Pancreas (tissue), 10 donors: ENCODE data around the gene BGN. TPM values are rescaled to one million over a fixed set of nuclear protein-coding genes. Genes with fewer than 3 reads are reported as not detected.
A peak's percentile ranks its signal among the peaks of the same experiment; 100 is the strongest.

Source experiments
- ATAC-seq, 4 donors: fragments of 200-7000 bp; cut with Tn5 transposase; one replicate each; pipeline versions ENCODE4 v1.8.0 to v1.9.1; 2020; ENCODE audit warnings: mild to moderate bottlenecking in 4 of 4, moderate library complexity in 4 of 4
- DNase-seq, 6 donors: peaks; one replicate each; pipeline ENCODE4 v3.0.0-alpha.2; 2020
- FAIRE-seq: peaks from 2 replicates; lab custom pipeline; 2012; peaks lifted over from hg19 to GRCh38; lab: Jason Lieb, UNC
- H3K27ac ChIP-seq, 4 donors: fragments of 200-600 bp; sonication (generic); 1 replicate in 3 of 4; 2 replicates in 1 of 4; pipeline versions ENCODE4 v1.5.0 to v1.8.0; 2020
- H3K27me3 ChIP-seq, 4 donors: fragments of 200-600 bp; one replicate each; pipeline ENCODE4 v1.8.0; 2021
- H3K36me3 ChIP-seq, 3 donors: fragments of 200-600 bp; sonication (generic) in 1 of 3; one replicate each; pipeline versions ENCODE4 v1.5.0 to v1.8.0; 2020 to 2021
- H3K4me1 ChIP-seq, 3 donors: fragments of 200-600 bp; one replicate each; pipeline ENCODE4 v1.8.0; 2021
- H3K4me3 ChIP-seq, 4 donors: fragments of 200-600 bp; sonication (generic) in 2 of 4; one replicate each; pipeline versions ENCODE4 v1.5.0 to v1.8.0; 2020 to 2021
- H3K9me3 ChIP-seq, 4 donors: fragments of 200-600 bp; one replicate each; pipeline ENCODE4 v1.8.0; 2021
- WGBS, 2 donors: extraction: QIAGEN DNeasy Blood & Tissue Kit; methylation state at CpG; one replicate each; pipeline ENCODE4 v1.1.7; 2013; 5-methylcytosine and 5-hydroxymethylcytosine counted together
- intact Hi-C, 3 donors: fragments of 100-400 bp; cut with DNase I; formaldehyde crosslinking; loops; one replicate each; pipeline versions ENCODE4 v1.11.1 to v1.14.2; 2022
- polyA plus RNA-seq, 2 donors: library from polyadenylated mRNA; stranded (reverse); fragments of 200-250 nt; gene quantifications; one replicate each; pipeline ENCODE4 v1.2.3, GENCODE V29; 2013
- total RNA-seq, 6 donors: library from RNA; stranded (reverse); fragmentation: NEBNext Ultra II Directional in 4 of 6; extraction: Animal tissue kit (Norgen Biotek cat#: 25700) in 4 of 6; gene quantifications; one replicate each; pipeline versions ENCODE4 v1.2.1 to v1.2.4, GENCODE V29; 2021 to 2023
- TF ChIP-seq, protein P1 (sequence below), 4 donors: fragments of 200-600 bp; sonication (generic) in 3 of 4; IDR thresholded peaks; one replicate each; pipeline versions ENCODE4 v1.5.0 to v1.8.0; 2021; ENCODE audit warnings: antibody characterized with exemption in 4 of 4
- donor health status: healthy with polysubstance abuse.
- donor health status: DM: no; HTN: no; CAD: no; lungs with moderate emphysema.
- donor health status: DM: no; HTN: no; CAD: no.
- donor health status: control.
- donor health status: control.
- donor health status: Bipolar disorder and iron deficiency.
- donor health status: DM: yes; HTN: yes; CAD: no.
- donor health status: DM: no; HTN: no; CAD: no.
- donor health status: DM: no; HTN: no; CAD: no.
- donor health status: DM: yes; HTN: yes; CAD: no.

The BGN gene
- total and polyA plus RNA-seq, 8 donors, result 4.0 to 113 (median 20.4) TPM

DNA sequence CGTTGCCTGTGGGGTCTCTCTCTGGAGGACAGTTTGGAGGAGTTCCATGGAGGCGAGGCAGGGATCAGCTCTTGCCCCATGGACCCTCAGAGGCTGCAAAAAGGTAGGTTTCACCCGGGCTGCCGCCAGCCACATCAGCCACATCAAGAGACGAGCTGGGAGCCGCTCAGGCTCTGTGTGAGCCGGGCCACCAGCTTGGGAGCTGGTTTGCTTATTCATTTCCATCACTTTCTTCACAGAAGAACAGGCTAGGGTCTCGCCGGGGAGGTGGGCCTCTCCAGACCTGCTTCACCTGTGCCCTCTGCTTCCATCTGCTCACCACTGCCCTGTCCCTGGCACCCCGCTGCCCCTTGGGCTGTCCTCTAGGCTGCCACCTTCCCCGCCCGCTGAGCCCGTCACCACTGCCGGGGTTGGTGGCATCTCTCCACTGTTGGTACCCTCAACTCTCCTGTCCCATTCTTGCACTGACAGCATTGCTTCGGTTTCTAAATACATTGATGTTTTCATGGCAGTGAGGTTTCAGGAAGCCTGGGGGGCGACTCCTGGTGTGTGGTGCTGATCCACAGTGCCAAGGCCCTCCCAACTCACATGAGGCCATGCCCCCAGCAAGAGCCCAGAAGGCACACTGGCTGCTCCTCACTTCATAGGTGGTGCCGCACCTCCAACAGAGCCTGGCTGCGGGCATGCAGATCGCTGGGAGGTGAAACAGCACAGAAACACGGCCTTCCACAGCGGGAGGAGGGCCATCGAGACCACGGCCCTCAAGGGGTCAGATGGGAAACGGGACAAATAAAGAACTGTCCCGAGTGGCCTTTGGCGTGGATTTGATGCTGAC is 44.4 kb upstream of the BGN start:
- DNase-seq (no peak), ATAC-seq (no peak), FAIRE-seq (no peak)
- TF ChIP-seq, protein P1, sequence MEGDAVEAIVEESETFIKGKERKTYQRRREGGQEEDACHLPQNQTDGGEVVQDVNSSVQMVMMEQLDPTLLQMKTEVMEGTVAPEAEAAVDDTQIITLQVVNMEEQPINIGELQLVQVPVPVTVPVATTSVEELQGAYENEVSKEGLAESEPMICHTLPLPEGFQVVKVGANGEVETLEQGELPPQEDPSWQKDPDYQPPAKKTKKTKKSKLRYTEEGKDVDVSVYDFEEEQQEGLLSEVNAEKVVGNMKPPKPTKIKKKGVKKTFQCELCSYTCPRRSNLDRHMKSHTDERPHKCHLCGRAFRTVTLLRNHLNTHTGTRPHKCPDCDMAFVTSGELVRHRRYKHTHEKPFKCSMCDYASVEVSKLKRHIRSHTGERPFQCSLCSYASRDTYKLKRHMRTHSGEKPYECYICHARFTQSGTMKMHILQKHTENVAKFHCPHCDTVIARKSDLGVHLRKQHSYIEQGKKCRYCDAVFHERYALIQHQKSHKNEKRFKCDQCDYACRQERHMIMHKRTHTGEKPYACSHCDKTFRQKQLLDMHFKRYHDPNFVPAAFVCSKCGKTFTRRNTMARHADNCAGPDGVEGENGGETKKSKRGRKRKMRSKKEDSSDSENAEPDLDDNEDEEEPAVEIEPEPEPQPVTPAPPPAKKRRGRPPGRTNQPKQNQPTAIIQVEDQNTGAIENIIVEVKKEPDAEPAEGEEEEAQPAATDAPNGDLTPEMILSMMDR (IDR thresholded peaks at IDR 0.05), result no peak
- Histone ChIP-seq H3K27ac (no peak overlapping the region), H3K36me3 (no peaks in the 10 kb centered on the region), H3K4me3 (no peak overlapping the region), H3K4me1 (no peaks in the 10 kb centered on the region), H3K27me3 (no peaks in the 10 kb centered on the region), H3K9me3 (no peaks in the 10 kb centered on the region)
- WGBS, 2 donors, result 80 to 94% methylated on average over 26 of the region's 26 CpGs
- intact Hi-C loops, result no loop called here

DNA sequence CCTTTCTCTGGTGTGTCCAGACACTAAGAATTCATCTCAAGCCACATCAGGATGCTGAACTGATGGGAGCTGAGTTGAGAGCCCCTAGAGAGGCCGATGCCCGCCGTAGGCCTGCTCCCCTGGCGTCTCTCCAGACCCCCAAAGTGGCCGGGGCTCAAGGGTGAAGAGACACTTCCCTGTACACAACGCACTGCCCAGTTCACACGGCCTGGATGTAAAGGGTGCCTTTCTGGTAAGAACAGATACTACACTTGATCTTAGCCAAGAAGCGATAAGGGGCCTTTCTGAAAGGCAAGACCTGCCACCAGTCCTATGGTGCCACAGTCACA is 43.9 kb upstream of the BGN start:
- no peak for ATAC-seq
- TF ChIP-seq, protein P1 (IDR thresholded peaks at IDR 0.05), result no peak
- 74 to 88% methylated on average over 8 of the region's 8 CpGs for whole genome bisulfite sequencing, 2 donors
- Histone ChIP-seq H3K4me3 (no peak overlapping the region), H3K9me3 (no peaks in the 10 kb centered on the region), H3K36me3 (no peaks in the 10 kb centered on the region), H3K27me3 (no peaks in the 10 kb centered on the region), H3K4me1 (no peaks in the 10 kb centered on the region), H3K27ac (no peak overlapping the region)
- intact Hi-C loops, result no loop called here
- FAIRE-seq, result no peak
- no peak for DNase-seq

DNA sequence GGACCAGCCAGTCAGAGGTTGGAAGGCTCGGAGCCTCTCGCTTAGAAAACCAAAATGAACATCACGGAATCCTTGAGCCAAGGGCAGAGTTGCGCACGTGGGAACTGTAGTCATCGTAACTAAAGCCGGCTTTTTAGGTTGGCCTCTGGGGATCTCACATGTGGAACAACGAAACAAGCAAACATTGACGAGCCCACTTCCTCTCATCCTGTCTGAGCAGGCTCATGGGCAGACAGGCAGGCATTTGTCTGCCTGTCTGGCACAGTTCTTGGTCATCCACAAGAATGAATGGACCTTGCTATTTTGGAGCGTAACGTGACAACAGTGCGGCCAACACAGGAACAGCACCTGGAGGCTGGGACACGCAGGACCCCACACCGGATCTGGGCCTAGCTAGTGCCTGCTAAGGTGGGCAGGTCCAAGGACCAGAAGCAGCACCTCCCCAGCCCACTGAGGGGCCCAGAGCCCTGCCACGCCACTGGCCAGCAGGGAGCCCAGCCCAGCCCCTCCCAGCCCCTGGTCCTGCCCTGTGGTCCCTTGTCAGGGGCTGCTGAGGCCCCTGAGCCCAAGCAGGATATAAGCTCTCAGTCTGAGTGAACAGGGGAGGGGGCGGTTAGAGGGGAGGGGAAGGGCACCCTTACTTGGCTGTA is 39.8 kb upstream of the BGN start:
- FAIRE-seq (no peak), ATAC-seq (no peak), DNase-seq (peak in 1 of 6 donors; percentile 50)
- intact Hi-C loops, result no loop called here
- WGBS, 2 donors, result 86 to 96% methylated on average over 16 of the region's 16 CpGs
- TF ChIP-seq, protein P1 (IDR thresholded peaks at IDR 0.05), result no peak
- H3K9me3 ChIP-seq, result no peaks in the 10 kb centered on the region
- no peaks in the 10 kb centered on the region for H3K4me1 ChIP-seq
- H3K4me3 ChIP-seq, result no peak overlapping the region
- no peaks in the 10 kb centered on the region for H3K36me3 ChIP-seq
- H3K27me3 ChIP-seq, result no peaks in the 10 kb centered on the region
- no peak overlapping the region for H3K27ac ChIP-seq

DNA sequence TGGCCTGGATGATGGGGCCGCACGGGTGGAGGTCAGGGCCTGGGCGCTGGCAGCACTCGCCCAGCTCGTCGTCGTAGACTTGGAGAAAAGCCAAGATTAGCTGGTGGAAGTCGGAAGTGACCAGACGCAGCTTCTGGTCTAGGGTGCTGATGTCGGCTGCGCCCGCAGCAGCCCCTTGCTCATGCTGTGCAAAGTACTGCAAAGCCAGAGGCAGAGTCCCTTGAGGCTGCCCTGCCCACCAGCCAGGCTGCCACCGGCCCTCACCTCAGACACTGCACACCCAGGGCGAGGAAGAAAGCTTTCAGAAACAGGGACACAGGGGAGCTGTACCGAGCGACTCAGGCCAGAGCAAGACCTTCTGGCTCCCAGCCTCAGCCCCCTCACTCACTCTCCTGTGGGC is 39.2 kb upstream of the BGN start:
- no peak overlapping the region for H3K4me3 ChIP-seq
- H3K4me1 ChIP-seq, result no peaks in the 10 kb centered on the region
- DNase-seq, result peak in 1 of 6 donors; percentile 54
- WGBS, 2 donors, result 79 to 89% methylated on average over 16 of the region's 16 CpGs
- ATAC-seq, result no peak
- intact Hi-C loops, result no loop called here
- H3K36me3 ChIP-seq, result no peaks in the 10 kb centered on the region
- TF ChIP-seq, protein P1 (IDR thresholded peaks at IDR 0.05), result no peak
- no peak overlapping the region for H3K27ac ChIP-seq
- H3K9me3 ChIP-seq, result no peaks in the 10 kb centered on the region
- no peak for FAIRE-seq
- no peaks in the 10 kb centered on the region for H3K27me3 ChIP-seq

DNA sequence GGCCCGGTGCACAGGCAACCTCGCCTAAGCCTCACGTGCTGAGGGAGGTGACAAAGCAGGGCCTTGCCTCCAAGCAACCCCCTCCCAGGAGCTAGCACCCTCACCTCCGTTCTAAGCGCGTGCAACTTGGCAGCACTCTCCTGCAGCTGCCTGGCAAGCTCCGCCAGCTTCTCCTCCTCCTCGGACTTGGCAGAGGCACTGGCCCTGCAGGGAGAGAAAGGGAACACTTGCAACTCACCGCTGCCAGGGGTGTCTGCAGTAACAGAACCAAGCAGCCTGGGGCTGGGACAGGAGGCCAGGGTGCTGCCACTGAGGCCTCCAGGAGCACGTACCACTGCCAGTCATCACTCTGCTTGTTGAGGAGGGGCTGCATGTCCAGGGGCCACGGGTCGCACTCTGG is 38.6 kb upstream of the BGN start:
- H3K4me1 ChIP-seq, result no peaks in the 10 kb centered on the region
- H3K4me3 ChIP-seq, result no peak overlapping the region
- no peaks in the 10 kb centered on the region for H3K36me3 ChIP-seq
- H3K27ac ChIP-seq, result no peak overlapping the region
- TF ChIP-seq, protein P1 (IDR thresholded peaks at IDR 0.05), result no peak
- intact Hi-C loops, result no loop called here
- H3K27me3 ChIP-seq, result no peaks in the 10 kb centered on the region
- 80 to 90% methylated on average over 12 of the region's 12 CpGs for WGBS, 2 donors
- no peak for ATAC-seq
- no peaks in the 10 kb centered on the region for H3K9me3 ChIP-seq
- FAIRE-seq, result no peak
- DNase-seq, result peak in 1 of 6 donors; percentile 60
